Stimulated activated CD4-positive, alpha-beta T cell treated with anti-CD3 and anti-CD28 coated beads, Interleukin-12 subunit alpha, Interleukin-12 subunit beta, amount 100 ng/mL, for 24 hours (primary cell): Measurements from ENCODE around the gene RNASE3.
"Not testable (repeated sequence)": the region's sequence is repeated elsewhere in the genome, so short reads cannot be mapped to it uniquely, and the experiment has no call there.

ENCODE experiments used
- DNase-seq, 2 experiments: peaks; one replicate each; pipeline ENCODE4 v3.0.0-alpha.2; 2020; ENCODE audit warnings: low read depth in 2 of 2

RNASE3 gene

DNA sequence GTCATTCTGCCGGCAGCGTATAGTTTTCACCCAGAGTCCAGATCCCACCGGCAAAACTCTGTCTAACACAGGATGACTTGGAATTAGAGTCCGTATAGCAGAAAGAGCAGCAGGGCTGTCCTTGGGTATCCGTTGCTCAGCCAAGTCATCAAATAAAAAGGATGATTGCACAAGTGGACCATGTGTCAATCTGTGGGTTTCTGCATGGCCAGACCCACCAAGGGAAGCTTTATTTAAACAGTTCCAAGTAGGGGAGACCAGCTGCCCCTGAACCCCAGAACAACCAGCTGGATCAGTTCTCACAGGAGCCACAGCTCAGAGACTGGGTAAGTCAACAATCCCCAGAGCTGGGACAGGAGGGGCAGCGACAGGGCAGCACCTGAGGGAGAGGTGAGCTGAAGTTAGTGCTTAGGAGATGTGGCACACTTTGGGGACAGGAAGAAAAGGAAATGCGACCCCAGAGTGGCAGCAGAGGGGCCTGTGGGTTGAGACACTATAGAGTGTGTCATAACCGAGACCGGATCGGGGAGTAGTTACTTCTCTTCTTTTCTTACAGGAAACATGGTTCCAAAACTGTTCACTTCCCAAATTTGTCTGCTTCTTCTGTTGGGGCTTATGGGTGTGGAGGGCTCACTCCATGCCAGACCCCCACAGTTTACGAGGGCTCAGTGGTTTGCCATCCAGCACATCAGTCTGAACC lies at the start of gene RNASE3:
Gene RNASE3, plus strand, starts transcription at position 260 of the 700 bp plus-strand sequence. Its CDS starts 302 bp downstream, at position 562.
- not testable (repeated sequence) for DNase-seq

- DNase-seq: no peak
These were observed 44.6 kb upstream of the RNASE3 start for GRCh38 chr14:20846560-20846959.

DNA sequence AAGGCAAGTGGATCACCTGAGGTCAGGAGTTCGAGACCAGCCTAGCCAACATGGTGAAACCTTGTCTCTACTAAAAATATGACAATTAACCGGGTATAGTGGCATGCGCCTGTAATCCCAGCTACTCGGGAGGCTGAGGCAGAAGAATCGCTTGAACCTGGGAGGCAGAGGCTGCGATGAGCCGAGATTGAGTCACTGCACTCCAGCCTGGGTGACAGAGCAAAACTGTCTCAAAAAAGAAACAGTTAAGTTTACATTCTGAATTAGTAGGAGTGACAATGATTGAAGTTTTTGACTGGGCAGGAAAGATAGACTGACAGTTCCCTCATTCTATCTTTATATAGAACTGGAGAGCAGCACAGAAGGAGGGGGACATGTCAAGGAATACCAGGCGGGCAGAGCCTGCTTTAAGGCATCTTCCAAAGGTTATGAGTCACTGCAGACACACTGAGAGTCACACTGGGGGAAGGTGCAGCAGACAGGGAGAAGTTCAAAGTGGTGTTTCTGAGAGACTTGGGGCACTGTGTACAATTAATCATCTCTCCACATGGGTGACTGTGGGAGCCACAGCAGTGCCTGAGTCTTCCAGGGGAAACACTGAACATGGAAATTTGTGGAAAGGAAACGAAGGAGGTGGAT lies 42.8 kb upstream of the RNASE3 start:
- DNase-seq: no peak

- no peak for DNase-seq
These were observed 42.1 kb upstream of the RNASE3 start for GRCh38 chr14:20848955-20849570.

DNA sequence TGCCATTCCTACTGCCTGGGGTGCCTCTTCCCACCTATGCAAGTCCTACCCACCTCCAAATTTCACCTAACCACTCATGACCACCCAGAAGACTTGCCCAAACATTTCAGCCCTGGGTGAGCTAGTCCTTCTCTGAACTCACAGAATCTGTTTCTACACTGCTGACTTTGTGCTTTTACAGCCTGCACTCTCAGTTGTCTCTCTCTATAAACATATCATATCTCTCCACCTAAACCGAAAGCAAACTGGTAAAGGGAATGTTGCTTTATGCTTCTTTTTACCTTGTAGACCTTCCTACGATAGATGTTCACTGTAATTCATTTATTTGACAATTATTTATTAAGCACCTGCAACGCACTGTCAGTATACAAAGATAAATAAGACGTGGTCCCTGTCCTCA lies 38.1 kb upstream of the RNASE3 start:
- DNase-seq: no peak

DNA sequence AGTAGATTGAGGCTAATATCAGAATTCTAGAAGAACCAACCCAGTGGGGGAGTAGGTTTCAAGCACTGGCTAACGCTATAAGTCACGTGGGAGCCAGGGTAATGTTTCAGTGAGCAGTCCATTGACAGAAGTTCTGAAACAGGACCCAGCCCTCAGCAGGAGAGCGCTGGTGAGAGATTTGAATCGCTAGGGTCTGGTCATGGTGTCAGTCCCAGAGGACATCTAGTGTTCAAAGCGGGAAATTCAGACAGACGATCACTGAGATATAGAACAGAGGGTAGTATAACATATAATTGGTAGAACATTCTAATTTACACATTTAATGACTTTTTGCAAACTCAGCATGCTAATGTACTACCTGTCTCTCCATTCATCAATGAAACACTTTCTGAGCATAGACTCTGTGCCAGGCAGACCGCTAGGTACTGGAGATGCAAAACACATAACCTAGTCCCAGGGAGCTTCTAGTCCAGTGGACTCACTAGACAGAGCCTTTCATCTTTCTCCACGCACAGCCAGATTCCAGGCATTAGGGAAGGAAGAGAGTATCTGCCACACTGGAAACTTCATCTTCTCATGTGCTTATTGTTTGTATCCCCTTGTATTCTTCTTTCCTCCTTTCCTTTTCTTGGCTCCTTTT lies 35.4 kb upstream of the RNASE3 start:
- DNase-seq: no peak

GRCh38 chr14:20857207-20857606 lies 34.0 kb upstream of the RNASE3 start:
- no peak for DNase-seq

GRCh38 chr14:20857630-20858261 lies 33.4 kb upstream of the RNASE3 start:
- DNase-seq: peak; percentile 41 to 65

DNA sequence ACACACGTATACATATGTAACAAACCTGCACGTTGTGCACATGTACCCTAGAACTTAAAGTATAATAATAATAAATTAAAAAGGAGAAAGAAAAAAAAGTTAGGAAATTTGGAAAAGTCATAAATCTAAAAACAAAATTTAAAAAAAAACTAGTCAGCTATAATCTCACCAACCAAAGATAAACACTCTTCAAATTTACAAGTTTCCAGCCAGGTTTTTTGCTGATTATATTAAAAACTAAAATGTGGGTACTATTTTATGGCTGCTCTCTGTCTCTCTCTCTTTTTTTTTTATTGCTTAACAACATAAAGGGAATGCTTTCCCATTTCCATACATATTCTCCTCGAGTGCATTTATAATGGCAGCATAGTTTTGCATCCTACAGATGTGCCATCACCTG lies 25.0 kb upstream of the RNASE3 start:
- no peak for DNase-seq

DNA sequence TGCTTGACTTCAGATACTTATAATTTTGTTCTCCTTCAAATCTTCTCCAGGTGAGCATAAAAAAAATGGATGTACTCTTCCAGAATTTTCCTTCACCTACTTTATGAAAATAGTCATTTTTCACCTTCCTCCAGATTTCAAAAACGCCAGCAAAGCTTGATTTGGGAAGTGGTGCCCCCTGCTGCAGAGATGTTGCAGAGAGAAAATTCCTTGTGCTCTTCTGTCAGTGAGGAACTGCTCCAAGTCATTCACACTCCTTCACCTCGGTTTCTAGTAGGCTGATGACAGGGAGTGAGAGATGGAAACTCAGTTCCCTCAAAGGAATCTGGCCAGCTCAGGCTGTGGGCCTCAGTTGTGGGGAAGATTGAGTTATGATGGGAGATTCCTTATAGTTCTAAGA lies 24.2 kb upstream of the RNASE3 start:
- no peak for DNase-seq

- DNase-seq: peak; percentile 65 to 85
These were observed 17.6 kb upstream of the RNASE3 start for GRCh38 chr14:20873370-20874177.

DNA sequence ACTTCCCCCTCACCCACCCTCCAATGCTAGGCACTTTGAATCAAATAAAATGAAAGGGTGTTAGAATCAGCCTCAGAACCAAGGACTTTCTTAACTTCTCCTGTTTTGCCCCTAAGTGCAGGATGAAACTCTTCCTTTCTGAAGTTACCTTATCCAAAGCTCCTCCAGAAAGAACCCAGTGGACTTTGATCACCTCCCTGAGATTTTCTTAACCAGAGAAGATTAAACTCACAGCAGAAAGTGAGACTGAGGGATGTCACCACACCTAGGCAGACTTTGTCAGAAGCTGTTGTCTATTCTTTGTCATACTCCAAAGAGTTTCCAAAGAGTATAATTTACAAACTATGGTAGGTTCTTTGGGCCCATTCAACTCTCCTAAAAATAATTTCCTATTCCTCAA lies 14.2 kb upstream of the RNASE3 start:
- no peak for DNase-seq

DNA sequence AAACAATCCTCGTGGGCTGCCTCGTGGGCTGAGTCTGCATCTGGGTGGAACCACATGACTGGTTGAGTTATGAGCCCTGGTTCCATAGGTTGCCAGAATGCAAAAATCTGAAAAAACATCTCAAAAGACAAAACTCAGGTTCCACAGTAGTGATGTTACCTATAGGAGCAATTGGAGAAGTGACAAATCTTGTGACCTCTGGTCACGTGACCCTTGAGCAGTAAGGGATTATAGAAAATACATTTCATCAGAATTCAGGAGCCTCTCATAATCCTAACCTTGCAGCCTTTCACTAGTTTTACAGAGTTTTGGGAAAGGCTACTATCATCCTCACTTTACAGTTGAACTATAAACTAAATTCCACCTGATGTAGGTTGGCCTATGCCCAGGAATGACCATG lies 12.5 kb upstream of the RNASE3 start:
- no peak for DNase-seq

GRCh38 chr14:20881229-20881628 lies 10.0 kb upstream of the RNASE3 start:
- DNase-seq: not testable (repeated sequence)

DNA sequence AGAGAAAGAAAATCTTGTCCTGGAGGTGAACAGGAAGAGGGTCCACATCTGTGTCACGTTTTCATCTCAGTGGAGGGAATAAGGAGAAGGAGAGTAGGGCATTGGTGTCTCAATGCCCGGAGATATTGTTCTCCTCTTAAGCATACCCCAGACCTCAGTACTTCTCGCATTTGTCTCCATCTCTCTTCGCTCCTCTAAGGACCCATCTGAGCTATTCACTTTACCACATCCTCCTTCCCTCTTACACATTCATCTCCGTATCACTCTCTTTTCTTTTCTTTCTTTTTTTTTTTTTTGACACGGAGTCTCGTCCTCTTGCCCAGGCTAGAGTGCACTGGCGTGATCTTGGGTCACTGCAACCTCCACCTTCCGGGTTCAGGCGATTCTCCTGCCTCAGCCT lies 8.4 kb upstream of the RNASE3 start:
- DNase-seq: not testable (repeated sequence)

- DNase-seq: not testable (repeated sequence)
These were observed 2.8 kb upstream of the RNASE3 start for GRCh38 chr14:20888411-20888810.

DNA sequence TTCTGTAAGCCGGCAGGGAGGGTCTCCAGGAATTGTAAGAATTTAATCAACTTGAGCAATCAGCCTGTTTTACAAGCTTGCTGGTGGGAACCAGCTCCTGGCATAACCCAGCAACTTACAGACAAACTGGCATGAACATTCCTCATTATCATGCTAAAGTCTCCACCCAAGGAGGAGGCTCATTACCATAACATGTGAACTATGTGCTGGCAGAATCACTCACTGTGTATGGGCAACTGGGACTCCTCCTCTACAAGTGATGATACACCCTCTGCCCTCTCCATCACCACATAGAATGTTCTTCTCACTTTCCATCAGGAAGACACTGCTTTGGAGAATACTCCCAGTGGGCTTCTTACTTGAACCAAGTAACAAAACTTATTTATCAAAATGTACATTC lies 4.1 kb downstream of the RNASE3 start:
- not testable (repeated sequence) for DNase-seq

DNA sequence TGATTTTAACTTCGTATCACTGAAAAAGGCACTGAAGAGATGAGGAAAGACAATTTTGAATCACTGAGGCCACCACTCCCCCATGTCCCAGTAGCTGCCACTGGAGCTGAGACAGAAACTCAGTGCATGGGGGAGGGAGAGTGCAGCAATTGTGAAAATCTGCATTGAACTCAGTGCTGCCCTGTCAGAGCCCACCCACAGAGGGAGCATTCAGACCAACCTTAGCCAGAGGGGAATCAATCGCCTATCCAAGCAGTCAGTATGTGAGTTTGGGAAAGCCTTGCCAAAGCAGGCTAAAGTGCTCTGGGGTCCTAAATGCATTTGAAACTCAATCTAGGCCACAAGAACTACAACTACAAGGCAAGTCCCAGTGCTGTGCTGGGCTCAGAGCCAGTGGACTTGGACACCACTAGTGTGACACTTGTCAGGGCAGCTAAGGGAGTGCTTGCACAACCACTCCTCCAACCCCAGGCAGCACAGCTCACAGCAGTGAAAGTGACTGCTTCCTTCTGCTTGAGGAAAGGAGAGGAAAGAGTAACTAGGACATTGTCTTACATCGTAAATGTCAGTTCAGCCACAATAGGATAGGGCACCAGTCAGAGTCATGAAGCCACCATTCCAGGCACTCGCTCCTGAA lies 13.3 kb downstream of the RNASE3 start:
- no peak for DNase-seq

GRCh38 chr14:20905676-20906075 lies 14.5 kb downstream of the RNASE3 start:
- no peak for DNase-seq

- no peak for DNase-seq
These were observed 16.0 kb downstream of the RNASE3 start for GRCh38 chr14:20907214-20907613.

- not testable (repeated sequence) for DNase-seq
These were observed 19.6 kb downstream of the RNASE3 start for GRCh38 chr14:20910822-20911221.
